Stimulated activated CD4-positive, alpha-beta T cell treated with anti-CD3 and anti-CD28 coated beads, Interleukin-1b, Interleukin-23, amount 100 ng/mL, for 4 hours (primary cell): ENCODE results near the gene COL26A1.
"Not testable (repeated sequence)": the region's sequence is repeated elsewhere in the genome, so short reads cannot be mapped to it uniquely, and the experiment has no call there.

Experiments used
- DNase-seq, 2 donors: peaks; one replicate each; pipeline ENCODE4 v3.0.0-alpha.2; 2020; ENCODE audit warnings: low read depth in 2 of 2

COL26A1 gene

GRCh38 chr7:101442426-101443070, 79.9 kb downstream of the COL26A1 start:
- no peak for DNase-seq

GRCh38 chr7:101450064-101450463, 87.4 kb downstream of the COL26A1 start:
- DNase-seq = no peak

- no peak for DNase-seq
Measured at GRCh38 chr7:101453617-101454016, 90.9 kb downstream of the COL26A1 start.

GRCh38 chr7:101457001-101457750, 94.5 kb downstream of the COL26A1 start:
- no peak for DNase-seq

GRCh38 chr7:101465131-101465530, 102.5 kb downstream of the COL26A1 start:
- no peak for DNase-seq

- no peak for DNase-seq
Measured at GRCh38 chr7:101465576-101466196, 103.0 kb downstream of the COL26A1 start.

GRCh38 chr7:101466871-101467270, 104.2 kb downstream of the COL26A1 start:
- no peak for DNase-seq

- no peak for DNase-seq
Measured at GRCh38 chr7:101468546-101469275, 106.0 kb downstream of the COL26A1 start.

GRCh38 chr7:101470668-101471487, 108.2 kb downstream of the COL26A1 start:
- no peak for DNase-seq

- DNase-seq = no peak
Measured at GRCh38 chr7:101474178-101474577, 111.5 kb downstream of the COL26A1 start.

GRCh38 chr7:101475691-101476090, 113.0 kb downstream of the COL26A1 start:
- not testable (repeated sequence) for DNase-seq

- no peak for DNase-seq
Measured at GRCh38 chr7:101479217-101479616, 116.5 kb downstream of the COL26A1 start.

GRCh38 chr7:101486056-101486432, 123.4 kb downstream of the COL26A1 start:
- not testable (repeated sequence) for DNase-seq

- DNase-seq = no peak
Measured at GRCh38 chr7:101486433-101487104, 123.9 kb downstream of the COL26A1 start.

- no peak for DNase-seq
Measured at GRCh38 chr7:101487105-101487458, 124.4 kb downstream of the COL26A1 start.

GRCh38 chr7:101487753-101488152, 125.1 kb downstream of the COL26A1 start:
- DNase-seq = no peak

- no peak for DNase-seq
Measured at GRCh38 chr7:101488826-101489572, 126.3 kb downstream of the COL26A1 start.

GRCh38 chr7:101490439-101490838, 127.8 kb downstream of the COL26A1 start:
- DNase-seq = not testable (repeated sequence)

- DNase-seq = not testable (repeated sequence)
Measured at GRCh38 chr7:101491442-101491841, 128.8 kb downstream of the COL26A1 start.
